GM19463 (cell line): ENCODE measurements around the gene BAG2.

Experiments used
- ATAC-seq: cut with Tn5 transposase; IDR thresholded peaks from one replicate; pipeline ENCODE4 v1.9.1; 2021; ENCODE audit warnings: mild to moderate bottlenecking, moderate library complexity; ENCODE audit not compliant: unreplicated experiment

BAG2 gene

GRCh38 chr6:57172136-57173055, at the start of gene BAG2:
Gene BAG2 (plus strand): TSS chr6:57172326. CDS start chr6:57172698, 372 bp downstream.
- ATAC-seq: peak; percentile 85

- ATAC-seq: no peak
Measured at GRCh38 chr6:57123111-57123510, 49.0 kb upstream of the BAG2 start.

GRCh38 chr6:57127763-57128162, 44.4 kb upstream of the BAG2 start:
- ATAC-seq: no peak

- ATAC-seq: no peak
Measured at GRCh38 chr6:57130661-57131177, 41.4 kb upstream of the BAG2 start.

- ATAC-seq: no peak
Measured at GRCh38 chr6:57134954-57135353, 37.2 kb upstream of the BAG2 start.

GRCh38 chr6:57135885-57136284, 36.2 kb upstream of the BAG2 start:
- no peak for ATAC-seq

GRCh38 chr6:57137350-57137749, 34.8 kb upstream of the BAG2 start:
- ATAC-seq: no peak

GRCh38 chr6:57138026-57138425, 34.1 kb upstream of the BAG2 start:
- no peak for ATAC-seq

- no peak for ATAC-seq
Measured at GRCh38 chr6:57141451-57142177, 30.5 kb upstream of the BAG2 start.

GRCh38 chr6:57142178-57142525, 30.0 kb upstream of the BAG2 start:
- no peak for ATAC-seq

- ATAC-seq: no peak
Measured at GRCh38 chr6:57143690-57144089, 28.4 kb upstream of the BAG2 start.

- no peak for ATAC-seq
Measured at GRCh38 chr6:57147401-57147800, 24.7 kb upstream of the BAG2 start.

GRCh38 chr6:57147955-57148858, 23.9 kb upstream of the BAG2 start:
- no peak for ATAC-seq

GRCh38 chr6:57158658-57159057, 13.5 kb upstream of the BAG2 start:
- ATAC-seq: no peak

GRCh38 chr6:57159127-57159526, 13.0 kb upstream of the BAG2 start:
- ATAC-seq: no peak

GRCh38 chr6:57162028-57162427, 10.1 kb upstream of the BAG2 start:
- no peak for ATAC-seq

- ATAC-seq: no peak
Measured at GRCh38 chr6:57162516-57162915, 9.6 kb upstream of the BAG2 start.

GRCh38 chr6:57163956-57164355, 8.2 kb upstream of the BAG2 start:
- ATAC-seq: no peak

- ATAC-seq: no peak
Measured at GRCh38 chr6:57165080-57165479, 7.0 kb upstream of the BAG2 start.

GRCh38 chr6:57173056-57173885, 1.1 kb downstream of the BAG2 start:
- ATAC-seq: no peak
